ENCODE data around the gene EPB41L3.

DNA sequence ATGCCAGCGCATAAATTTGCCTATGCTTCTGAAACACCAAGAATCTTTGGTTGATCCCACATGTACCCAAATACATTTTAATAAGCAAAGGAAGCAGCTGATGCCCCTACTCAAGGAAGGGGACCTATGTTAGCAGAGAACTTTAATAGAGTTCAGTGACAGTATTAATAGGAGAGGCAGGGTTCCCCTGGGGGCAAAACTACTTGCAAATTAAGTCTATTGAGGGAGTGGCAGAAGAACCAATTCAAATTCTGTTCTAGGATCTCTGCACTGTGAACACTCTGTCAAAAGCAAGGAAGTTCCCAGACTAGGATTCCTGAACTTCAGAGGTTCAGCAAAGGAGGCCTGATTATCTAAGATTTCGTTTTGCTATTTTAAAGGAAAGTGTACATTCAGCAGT, 47.5 kb downstream of the EPB41L3 start:
- TF ChIP-seq CTCF (IDR thresholded peaks at IDR 0.05) (no peak), POLR2A (IDR thresholded peaks at IDR 0.05) (no peak)

Data from suprapubic skin (tissue), 3 donors.